KBM-7 (cell line): ENCODE measurements around the gene CHAC2.

Experiments
- DNase-seq: peaks from one replicate; pipeline ENCODE4 v3.0.0-alpha.2; 2015
- in situ Hi-C: fragments of 300-500 bp; cut with MboI; formaldehyde crosslinking; loops from 2 replicates; pipeline ENCODE4 v1.14.3; 2020; ENCODE audit warnings: low sequenced_read_pairs, low pct_unique_long_range_greater_than_20kb, mixed read lengths

Gene CHAC2

GRCh38 chr2:53769318-53769945 lies 1.8 kb downstream of the CHAC2 start:
- in situ Hi-C loops: no loop called here
- no peak for DNase-seq

DNA sequence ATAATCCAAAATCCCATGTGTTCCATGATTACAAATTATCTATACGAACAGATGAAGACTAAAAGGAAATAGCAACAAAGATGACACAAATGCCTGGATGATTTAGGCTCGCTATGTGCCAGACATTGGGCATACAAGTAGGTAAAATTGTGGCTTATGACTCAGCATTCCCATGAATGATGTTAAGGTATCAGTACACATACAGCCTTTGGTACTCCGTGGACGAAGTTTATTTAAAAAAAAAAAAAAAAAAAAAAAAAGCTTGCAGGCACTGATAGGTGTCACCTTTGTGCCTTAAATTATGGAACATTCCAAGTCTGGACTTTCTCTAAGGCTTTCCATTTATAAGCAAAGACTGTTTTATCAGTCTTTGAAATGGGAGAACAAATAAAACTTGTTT lies 2.7 kb downstream of the CHAC2 start:
- DNase-seq: no peak
- in situ Hi-C loops: no loop called here

DNA sequence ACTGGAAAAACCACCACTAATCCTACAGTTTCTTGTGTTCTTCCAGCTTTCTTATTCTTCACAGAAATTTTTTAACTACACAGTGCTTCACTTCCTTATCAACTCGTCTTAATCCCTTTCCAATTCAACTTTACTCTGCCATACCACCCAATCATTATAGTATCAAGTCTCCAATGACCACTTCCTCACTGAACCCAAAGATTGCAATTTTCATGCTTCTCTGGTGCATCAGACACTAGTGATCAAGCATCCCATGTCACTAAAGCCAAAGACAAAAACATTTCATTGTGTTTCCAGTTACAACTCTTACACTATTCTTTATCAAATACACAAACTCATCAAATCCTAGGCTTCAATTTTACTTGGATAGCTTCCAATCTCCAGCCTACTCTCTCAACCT lies 9.5 kb downstream of the CHAC2 start:
- DNase-seq: peak; percentile 32
- in situ Hi-C loops: no loop called here

DNA sequence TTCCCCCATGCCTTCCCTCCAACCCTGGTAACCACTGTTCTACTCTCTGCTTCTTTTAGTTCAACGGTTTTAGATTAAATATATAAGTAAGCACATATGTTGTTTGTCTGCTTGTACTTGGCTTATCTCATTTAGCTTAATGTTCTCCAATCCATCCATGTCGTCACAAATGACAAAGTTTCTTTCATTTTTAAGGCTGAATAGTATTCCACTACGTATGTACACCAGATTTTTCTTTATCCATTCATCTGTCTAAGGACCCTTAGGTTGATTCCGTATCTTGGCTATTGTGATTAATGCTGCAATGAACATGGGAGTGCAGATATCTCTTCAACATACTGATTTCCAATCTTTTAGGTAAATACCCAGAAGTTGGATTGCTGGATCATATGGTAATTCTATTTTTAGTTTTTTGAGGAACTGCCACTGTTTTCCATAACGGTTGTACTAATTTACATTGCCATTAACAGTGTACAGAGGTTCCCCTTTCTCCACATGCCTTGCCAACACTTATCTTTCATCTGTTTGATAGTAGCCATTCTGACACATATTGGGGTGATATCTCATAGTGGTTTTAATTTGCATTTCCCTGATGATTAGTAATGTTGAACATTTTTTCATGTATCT lies 11.0 kb downstream of the CHAC2 start:
- in situ Hi-C loops: no loop called here
- DNase-seq: peak; percentile 77

GRCh38 chr2:53780056-53780455 lies 12.5 kb downstream of the CHAC2 start:
- in situ Hi-C loops: no loop called here

DNA sequence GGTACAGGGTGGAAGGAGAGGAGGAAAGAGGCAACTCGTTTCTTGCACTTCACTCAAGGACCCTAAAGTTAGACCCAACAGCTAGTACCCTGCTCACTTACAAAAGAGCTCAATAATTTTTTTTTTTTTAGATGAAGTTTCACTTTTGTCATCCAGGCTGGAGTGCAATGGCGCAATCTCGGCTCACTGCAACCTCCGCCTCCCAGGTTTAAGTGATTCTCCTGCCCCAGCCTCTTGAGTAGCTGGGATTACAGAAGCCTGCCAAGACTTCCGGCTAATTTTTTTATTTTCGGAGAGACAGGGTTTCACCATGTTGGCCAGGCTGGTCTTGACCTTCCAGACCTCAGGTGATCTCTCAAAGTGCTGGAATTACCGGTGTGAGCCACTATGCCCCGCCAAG lies 15.1 kb downstream of the CHAC2 start:
- no peak for DNase-seq
- in situ Hi-C loops: no loop called here

More at GRCh38 chr2:53780056-53780455, 12.5 kb downstream of the CHAC2 start:
- no peak for DNase-seq

- DNase-seq: no peak
- in situ Hi-C loops: no loop called here
Observed at GRCh38 chr2:53784436-53784835, 16.8 kb downstream of the CHAC2 start.

DNA sequence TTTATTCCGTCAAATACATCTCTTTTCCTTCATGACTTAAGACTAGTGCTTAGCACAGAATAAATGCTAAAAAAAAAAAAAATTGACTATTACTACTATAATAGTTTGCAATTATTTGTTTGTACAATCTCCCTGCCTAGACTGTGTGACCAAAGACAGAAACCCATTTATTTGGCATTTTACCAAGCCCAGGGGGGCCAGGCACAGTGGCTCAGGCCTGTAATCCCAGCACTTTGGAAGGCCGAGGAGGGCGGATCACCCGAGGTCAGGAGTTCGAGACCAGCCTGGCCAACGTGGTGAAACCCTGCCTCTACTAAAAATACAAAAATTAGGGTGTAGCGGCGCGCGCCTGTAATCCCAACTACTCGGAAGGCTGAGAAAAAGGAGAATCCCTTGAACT lies 17.8 kb downstream of the CHAC2 start:
- in situ Hi-C loops: no loop called here
- no peak for DNase-seq

GRCh38 chr2:53786352-53786704 lies 18.7 kb downstream of the CHAC2 start:
- in situ Hi-C loops: no loop called here
- DNase-seq: no peak

DNA sequence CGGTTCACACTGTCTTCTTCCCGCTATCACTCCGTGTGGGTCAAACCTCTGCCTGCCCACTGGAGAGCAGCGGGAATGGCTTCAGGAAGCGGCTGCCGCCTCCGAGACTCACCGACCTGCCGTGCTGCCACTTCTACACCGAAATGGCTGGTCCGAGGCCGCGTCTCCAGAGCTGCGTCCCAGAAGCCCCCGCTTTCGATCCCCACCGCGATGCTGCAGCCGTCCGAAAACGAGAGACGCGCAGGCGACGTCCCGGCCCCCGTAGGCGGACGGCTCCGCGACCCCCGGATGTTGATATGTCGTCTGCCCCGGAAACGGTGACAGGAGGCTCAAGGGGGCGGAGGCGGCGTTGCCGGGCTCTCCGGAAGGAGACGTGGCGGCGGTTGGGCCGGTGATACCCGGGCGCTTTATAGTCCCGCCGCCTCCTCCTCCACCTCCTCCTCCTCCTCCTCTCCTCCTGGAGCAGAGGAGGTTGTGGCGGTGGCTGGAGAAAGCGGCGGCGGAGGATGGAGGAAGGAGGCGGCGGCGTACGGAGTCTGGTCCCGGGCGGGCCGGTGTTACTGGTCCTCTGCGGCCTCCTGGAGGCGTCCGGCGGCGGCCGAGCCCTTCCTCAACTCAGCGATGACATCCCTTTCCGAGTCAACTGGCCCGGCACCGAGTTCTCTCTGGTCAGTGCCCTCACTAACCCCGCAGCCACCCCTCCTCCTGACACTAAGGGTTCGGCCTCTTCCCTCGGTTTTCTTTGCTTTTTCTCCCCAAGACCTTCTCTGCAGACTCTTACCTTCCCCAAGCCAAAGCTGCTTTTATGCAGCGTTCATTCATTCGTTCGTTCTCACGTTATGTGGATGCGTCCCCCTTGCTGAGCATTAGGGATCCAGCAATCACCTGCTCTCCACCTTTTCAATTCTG lies 19.4 kb downstream of the CHAC2 start, which contains the start of the genes ASB3 and ERLEC1:
Gene ASB3 (minus strand): TSS at position 249 of the 909 bp plus-strand sequence. CDS start 21,381 bp downstream, outside the sequence.
Gene ERLEC1 (plus strand): TSS at position 340 of the 909 bp plus-strand sequence. CDS start 167 bp downstream, at position 507.
- peak; percentile 92 for DNase-seq
- in situ Hi-C loops: no loop called here

- in situ Hi-C loops: no loop called here
- peak; percentile 51 for DNase-seq
Observed at GRCh38 chr2:53787614-53788289, 20.1 kb downstream of the CHAC2 start.

GRCh38 chr2:53793261-53793660 lies 25.7 kb downstream of the CHAC2 start:
- DNase-seq: no peak
- in situ Hi-C loops: no loop called here

GRCh38 chr2:53793821-53794220 lies 26.2 kb downstream of the CHAC2 start:
- no peak for DNase-seq
- in situ Hi-C loops: no loop called here

- DNase-seq: no peak
- in situ Hi-C loops: no loop called here
Observed at GRCh38 chr2:53801547-53801946, 33.9 kb downstream of the CHAC2 start.

DNA sequence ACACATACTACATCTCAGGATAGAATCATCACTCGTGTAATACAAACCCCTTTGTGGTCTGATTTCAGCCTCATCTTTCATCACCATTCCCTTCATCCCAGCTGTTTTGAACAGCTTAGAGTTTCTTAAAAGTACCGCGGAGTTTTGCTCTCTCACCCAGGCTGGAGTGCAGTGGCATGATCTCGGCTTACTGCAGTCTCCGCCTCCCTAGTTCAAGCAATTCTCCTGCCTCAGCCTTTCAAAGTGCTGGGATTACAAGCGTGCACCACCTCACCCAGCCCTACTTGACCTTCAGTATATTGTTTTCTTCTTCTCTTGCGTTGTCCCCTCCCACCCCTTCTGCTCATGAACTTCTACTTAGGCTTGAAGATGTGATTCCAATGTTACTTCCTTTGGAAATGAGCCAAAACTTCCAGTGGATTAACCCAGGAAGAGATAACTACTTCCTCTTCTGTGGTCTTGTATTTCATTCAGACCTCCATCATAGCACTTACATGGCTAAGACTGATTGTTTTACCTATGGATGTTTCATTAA lies 35.1 kb downstream of the CHAC2 start:
- peak; percentile 62 for DNase-seq
- in situ Hi-C loops: no loop called here

DNA sequence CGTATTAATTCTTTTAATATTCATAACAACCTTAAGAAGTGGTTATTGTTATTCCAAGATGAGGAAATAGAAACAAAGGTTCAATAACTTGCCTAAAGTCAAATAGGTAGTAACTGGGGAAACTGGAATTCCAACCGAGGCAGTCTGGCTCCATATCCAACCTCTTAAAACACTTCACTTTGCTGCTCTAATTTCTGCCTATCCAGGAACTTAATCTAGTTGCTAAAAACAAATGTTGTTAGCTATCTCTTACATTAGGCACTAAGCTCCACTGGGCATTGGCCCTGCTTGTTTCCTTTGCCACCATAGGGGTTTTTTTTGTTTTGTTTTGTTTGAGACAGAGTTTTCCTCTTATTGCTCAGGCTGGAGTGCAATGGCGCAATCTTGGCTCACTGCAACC lies 44.0 kb downstream of the CHAC2 start:
- in situ Hi-C loops: no loop called here
- DNase-seq: no peak

- DNase-seq: no peak
- in situ Hi-C loops: no loop called here
Observed at GRCh38 chr2:53813151-53813550, 45.5 kb downstream of the CHAC2 start.

DNA sequence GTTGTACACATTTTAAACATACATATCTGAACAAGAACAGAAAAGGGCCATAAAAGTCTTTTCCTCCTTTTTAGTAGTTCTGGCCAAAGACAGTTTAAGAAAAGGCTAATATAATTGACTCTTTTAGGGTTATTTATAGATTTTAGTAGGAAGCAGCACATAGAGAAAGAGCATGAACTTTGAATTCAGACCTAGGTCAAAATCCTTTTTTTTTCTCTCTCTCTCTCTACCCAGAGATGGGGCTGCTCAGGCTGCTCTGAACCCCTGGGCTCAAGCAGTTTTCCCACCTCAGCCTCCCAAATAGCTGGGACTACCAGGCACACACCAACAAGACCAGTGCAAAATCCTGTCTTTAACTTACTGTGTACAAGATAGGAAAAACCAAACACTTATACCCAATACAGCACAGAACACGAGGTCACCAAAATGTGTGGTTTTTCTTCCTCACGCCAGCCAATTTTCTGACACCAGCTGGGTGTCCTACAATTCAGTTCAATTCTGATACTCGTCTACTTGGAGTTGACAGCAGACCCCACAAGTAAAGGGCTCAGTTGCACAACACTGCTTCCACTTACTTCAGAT lies 51.3 kb downstream of the CHAC2 start:
- no peak for DNase-seq
- in situ Hi-C loops: no loop called here

DNA sequence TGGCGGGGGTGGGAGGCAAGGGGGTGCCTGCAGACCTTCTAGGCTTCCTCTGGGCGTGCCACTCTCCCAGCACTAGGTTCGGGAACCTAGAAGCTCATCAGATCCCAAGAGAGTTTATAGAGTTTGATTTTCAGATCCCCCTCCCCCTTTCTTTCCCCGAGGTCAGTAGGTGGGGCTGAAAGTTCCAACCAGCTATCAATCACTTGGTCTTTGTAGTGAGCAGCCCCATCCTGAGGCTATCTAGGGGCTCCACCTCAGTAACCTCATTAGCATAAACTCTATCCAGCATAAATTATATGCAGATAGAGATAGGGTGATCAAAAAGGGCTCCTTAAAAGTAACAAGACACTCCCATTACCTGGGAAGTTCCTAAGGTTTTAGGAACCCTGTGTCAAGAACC lies 52.0 kb downstream of the CHAC2 start:
- no peak for DNase-seq
- in situ Hi-C loops: no loop called here
